Ramos (cell line): ENCODE data around the gene CRELD2.

Source experiments
- in situ Hi-C: fragments of 300-500 bp; cut with MboI; formaldehyde crosslinking; loops from one replicate; pipeline ENCODE4 v1.14.3; 2022; ENCODE audit warnings: low sequenced_read_pairs; ENCODE audit not compliant: unreplicated experiment

CRELD2 gene

DNA sequence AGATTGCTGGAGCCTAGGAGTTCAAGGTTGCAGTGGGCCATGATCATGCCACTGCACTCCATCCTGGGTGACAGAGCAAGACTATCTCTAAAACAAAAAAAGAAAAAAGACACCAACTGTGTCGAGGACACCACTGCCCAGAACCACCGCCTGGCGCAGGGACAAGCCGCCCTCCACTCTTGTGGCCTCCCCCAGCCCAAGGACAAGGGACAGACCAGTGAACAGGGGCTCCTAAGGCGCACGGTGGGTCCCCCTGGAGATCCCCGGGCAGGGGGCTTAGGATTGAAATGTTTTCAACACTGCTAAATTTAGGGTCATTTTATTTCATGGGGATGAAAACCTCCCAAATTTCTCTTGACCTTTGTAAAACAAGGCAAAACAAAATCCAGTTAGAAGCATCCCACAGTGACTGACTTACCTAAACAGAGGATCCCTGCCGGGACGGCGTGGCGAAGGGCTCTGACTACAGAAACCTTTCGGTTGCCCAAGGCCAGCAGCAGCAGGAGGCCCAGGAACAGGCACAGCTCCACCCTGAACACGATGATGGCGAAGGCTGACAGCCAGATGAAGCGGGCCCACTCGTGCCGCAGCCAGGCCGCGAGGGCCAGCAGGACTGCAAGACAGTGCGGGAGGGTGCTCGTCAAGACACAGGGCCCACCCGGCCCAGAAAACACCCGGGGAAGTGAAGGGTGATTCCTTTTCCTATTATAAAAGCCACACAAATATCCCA is 8.8 kb upstream of the CRELD2 start:
- in situ Hi-C loops, result no loop called here

DNA sequence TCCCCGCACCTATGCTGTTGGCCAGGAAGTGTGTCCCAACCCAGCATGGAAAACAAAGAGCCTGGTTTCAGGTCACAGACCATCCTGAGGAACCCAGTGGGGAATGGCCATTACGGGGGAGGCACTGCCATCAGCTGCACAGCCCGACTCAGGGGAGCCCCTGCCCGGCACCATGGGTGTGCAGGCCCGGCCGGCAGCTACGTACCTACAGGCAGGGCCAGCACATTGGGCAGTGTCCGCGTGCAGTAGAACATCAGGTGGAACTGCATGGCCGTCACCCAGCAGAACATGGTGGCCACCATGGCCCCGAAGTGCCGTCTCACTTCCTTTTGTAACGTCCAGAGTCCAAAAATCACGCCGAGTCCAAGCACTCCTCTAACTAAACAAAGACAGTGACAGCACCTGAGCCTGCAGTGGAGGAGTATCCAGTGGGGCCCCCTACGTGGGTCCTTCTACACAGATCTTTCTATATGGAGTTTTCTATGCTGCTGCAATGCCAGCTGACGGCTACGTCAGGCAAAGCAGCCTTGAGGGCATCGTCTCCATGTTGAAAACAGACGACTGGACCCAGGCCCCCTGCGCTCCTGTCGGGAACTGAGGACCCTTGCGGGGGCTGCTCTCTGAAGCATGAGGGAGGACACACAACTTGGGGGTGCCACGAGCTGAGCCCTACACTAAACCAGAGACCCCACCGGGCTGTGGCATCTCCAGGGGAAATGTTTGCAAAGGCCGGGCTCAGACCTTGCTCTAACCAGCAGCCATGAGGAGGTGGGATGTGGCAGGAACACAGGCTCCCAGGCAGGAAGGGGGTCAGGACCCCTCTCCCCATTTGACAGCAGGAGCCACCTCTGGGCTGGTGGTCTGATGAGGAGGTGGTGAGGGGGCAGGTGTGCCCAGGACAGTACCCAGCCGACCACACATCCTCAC is 7.9 kb upstream of the CRELD2 start:
- in situ Hi-C loops, result no loop called here

DNA sequence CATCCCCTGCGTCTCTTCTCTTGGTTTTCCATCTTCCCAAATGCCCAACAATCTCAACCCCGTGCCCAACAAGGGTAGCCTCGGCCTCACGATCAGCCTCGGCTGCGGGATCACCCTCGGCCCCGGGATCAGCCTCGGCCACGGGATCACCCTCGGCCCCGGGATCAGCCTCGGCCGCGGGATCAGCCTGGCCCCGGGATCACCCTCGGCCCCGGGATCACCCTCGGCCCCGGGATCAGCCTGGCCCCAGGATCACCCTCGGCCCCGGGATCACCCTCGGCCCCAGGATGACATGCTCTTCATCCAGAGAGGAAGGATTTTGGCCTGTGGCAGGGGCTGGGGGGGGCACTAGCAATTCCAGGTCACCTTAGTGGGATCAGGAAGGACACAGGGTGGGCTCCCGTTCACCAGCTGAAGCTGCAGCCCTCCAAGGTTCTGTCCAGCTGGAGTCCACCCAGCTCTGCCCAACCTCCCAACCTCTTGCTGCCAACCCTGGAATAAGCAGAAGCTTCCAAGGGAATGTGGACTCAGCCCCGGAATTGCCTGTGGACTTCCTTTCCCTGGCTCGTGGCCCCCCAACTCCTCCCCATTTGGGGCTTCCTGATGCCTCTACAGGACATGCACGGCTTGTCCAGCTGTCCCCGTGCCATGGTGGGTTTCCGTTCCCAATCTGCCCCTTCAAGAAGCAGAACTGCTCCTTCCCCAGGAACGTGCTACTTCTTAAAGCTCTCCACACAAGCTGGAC is 6.4 kb upstream of the CRELD2 start:
- in situ Hi-C loops, result no loop called here

DNA sequence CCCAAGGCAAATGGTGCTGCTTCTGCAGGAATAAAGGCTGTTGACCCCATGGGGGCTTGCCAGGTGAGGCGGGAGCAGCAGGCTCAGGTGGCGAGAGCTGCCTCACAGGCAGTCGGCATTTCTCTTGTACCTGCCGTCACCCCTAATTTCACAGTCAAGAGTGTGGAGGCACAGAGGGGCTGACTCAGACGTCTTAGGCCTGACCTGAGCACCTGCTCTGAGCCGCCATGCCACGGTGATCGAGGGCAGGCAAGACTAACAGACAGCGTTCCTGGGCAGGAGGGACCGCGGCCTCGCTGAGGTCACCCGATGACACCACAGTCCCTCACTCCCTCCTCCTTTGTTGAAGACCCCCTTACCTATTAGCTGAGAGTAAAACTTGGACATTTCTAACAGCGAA is 5.4 kb upstream of the CRELD2 start:
- in situ Hi-C loops, result no loop called here

DNA sequence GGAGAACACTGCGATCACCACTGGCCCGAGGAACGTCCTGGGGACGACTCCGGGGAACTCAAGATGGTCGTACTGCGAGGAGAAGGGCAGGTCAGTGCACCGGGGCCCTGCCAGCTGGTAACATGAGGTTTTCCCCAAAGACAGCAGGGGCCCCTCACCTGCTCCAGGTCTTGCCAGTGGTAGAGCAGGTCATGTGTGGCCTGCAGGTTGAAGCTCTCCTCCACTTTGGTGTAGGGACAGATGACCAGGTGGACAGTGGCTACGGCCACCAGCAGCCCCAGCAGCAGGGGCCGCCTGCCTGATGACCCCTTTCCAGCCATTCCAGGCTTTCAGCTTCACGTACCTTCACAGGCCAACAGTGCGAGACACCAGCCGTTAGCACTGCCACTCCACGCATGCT is 5.0 kb upstream of the CRELD2 start:
- in situ Hi-C loops, result no loop called here

DNA sequence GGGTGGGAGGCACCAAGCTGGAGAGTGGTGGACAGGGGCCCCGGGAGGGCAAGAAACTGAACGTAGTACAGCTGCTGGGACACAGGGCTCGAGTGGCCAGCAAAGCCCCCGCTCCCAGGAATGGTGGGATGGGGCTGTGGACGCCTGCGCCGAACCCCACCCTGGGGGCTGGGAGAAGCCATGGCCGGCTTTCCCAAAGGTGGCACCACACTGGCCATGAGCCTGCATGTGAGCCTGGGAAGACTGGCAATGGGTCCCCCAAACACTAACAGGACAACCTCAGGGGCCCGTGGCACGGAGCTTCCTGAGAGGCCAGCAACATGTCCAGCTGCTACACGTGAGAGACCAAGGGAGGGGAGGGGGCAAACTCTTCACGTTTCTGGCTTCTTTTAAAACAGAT is 4.2 kb upstream of the CRELD2 start:
- in situ Hi-C loops, result no loop called here

DNA sequence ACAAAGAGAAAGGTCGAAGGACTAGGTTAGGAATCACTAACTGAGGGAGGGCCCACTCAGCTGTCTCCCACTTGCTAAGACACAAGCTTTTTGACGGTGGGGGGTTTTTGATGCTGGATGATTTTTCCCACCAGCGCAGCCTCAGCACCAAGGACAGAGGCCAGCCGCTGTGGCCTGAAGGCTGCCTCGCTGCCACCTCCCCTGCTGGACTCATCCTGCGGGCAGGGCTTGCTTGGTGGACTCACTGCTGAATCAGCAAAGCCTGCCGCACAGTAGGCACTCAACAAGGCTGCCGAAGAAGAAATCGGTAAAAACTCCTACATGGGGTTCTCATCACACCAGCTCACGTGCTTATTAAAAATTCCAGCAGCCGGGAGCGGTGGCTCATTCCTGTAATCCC is 2.8 kb upstream of the CRELD2 start:
- in situ Hi-C loops, result no loop called here

DNA sequence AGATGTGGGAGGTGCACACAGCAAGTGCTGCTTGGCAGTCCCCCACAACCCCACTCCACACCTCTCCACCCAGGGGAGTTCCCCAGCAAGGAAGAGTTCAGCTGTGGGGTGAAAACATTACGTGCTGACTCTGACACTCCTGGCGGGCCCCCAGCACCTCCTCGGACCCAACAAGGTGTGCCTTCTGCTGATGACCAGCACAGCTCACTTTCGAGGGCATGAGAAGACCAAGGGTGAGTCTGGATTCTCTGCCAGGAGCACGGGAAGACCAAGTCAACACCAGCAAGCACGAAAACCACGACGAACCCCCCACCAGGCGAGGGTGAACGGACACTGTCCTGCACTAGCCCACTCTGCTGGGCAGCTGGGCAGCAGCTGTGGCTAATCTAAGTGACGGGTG is 1.6 kb upstream of the CRELD2 start:
- in situ Hi-C loops, result no loop called here

DNA sequence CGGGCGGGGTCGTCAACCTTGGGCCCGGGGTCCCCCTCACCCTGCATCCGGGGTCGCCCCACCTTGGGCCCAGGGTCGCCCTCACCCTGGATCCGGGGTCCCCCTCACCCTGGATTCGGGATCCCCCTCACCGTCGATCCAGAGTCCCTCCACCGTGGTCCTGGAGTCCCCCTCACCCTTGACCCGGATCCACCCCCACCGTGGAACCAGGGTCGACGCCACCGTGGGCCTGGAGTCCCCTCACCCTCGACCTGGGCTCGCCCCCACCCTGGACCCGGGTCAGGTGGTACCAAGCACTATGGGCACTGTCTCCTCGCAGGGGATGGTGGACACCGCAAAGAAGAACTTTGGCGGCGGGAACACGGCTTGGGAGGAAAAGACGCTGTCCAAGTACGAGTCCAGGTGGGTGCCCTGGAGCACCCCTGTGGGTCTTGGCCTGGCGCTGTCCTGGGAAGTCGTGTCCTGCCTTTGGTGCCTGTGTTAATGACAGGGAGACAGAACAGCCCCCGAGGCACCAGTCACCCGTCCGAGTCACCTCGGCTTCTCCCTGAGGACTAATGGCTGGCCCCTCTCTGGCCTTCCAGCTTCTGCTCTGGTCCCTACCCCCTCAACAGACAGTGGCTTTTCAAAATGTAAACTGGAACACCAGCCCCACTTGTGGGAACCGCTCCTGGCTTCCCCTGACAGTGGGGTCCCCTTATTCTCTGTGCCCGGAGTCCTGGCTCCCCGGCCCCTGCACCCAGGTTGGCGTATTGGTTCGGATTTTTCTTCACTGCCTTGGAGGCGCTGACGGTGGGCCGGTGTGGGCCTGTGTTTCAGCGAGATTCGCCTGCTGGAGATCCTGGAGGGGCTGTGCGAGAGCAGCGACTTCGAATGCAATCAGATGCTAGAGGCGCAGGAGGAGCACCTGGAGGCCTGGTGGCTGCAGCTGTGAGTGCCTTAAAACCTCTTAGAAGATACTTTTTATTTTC is 762 bp downstream of the CRELD2 start:
- in situ Hi-C loops, result no loop called here

DNA sequence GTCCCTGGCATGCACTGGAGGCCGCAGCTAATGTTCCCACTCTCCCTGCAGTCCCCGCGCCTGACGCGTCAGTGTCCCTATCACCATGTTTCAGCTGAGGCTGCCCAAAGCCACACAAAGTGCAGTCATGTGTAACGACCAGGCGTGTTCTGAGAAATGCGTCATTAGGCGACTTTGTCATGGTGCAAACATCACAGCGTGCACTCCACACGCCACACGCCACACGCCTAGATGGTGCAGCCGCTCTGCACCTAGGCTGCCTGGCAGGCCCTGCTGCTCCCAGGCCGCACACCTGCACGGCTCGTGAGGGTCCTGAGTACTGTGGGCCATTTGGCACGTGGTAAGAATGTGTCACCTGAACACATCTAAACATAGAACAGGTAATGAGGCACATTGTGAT is 2.4 kb downstream of the CRELD2 start:
- in situ Hi-C loops, result no loop called here

DNA sequence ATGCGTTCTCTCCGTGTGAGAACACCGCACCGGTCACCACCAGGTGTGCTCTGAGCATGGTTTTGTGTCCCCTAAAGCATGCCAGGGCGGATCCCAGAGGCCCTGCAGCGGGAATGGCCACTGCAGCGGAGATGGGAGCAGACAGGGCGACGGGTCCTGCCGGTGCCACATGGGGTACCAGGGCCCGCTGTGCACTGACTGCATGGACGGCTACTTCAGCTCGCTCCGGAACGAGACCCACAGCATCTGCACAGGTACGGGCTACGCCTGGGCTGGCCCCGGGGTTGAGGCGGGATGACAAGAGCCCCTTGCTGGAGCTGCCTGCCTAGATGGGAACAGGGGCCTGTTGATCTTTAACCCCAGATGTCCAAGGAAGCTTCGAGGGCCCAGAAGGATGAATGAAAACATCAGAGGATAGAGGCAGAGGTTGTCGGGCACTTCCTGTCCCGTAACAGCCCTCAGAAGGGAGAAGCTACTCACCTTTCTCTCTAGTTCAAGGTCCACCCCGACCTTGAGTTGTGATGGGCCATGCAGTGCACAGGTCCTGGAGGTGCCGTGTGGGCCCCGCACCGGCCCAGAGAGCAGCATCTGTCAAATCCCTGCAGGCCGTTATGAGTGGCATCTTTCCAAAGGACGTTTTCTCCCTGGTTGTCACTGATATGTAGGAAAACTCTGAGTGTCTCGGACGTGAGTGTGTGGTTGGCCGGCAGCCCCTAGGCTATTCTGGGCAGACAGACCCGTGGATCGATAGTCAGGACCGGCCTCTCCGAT is 3.3 kb downstream of the CRELD2 start:
- in situ Hi-C loops, result no loop called here

DNA sequence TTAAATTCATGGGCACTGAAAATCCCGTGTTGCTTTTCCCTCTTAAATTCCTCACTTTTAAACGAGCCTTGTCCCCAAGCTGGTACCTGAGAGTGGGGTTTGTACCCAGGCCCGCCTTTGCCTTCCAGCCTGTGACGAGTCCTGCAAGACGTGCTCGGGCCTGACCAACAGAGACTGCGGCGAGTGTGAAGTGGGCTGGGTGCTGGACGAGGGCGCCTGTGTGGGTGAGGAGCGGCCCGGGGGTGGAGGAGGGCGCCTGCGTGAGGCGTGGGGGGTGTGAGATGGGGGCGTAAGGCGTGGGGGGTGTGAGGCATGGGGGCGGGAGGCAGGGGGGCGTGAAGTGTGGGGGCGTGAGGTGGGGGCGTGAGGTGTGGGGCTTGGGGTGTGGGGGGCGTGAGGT is 4.0 kb downstream of the CRELD2 start:
- in situ Hi-C loops, result no loop called here

DNA sequence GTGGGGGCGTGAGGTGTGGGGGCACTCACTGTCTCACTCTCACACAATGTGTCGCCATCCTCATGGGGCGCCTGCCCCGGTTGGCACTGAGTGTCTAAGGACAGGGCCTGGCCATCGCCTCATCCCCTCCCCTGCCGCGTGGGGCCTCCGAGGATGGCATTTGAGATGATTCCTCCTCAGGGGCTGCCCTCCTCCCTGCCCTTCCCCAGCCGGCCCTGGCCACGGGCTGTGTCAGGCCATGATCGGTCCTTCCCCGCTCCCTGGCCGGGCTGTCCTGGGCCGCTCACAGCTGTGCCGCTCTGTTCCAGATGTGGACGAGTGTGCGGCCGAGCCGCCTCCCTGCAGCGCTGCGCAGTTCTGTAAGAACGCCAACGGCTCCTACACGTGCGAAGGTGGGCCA is 4.5 kb downstream of the CRELD2 start:
- in situ Hi-C loops, result no loop called here

DNA sequence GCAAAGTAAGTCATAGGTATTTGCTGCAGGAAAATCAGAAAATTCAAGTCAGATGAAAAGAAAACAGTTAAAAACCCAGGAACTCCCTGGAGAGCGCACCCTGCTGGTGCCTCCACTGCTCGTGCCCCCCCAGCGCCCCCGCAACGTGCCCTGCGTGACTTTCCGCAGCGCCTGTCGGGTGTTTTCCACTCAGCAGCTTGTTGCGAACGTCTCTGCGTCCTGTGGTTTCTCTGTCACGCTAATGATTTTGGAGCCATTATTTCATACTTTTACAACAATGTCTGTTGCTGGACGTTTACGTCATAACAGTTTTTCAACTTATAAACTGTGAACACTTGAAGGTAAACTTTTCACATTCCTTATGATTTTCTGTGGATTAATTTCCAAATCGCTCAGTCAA is 5.0 kb downstream of the CRELD2 start:
- in situ Hi-C loops, result no loop called here

DNA sequence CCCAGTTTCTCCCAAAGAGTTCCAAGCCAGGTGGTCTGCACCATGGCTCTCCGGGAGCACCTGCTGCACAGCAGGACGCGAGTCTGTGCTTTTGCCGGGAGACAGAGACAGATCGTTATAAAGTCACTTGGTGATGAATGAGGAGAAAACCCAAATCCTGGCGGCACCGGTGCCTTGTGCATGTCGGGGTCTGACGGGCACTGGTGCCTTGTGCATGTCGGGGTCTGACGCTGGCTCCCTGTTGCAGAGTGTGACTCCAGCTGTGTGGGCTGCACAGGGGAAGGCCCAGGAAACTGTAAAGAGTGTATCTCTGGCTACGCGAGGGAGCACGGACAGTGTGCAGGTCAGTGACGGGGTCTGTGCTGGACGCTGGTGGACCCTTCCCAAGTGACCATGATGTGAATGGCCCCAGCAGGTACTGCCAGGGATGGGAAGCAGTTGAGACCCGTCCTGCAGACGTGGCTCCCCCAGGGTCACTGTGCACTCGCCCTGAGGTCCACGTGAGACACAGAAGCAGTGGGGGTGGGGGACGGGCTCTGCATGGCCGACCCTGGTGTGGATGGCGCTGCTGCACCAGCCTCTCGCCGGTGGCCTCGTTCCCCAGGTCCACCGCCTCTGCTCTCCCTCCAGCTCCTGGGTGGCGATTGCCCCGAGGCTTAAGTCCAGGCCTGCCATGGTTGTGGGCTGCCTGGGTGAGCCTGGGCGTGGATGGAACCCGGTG is 5.8 kb downstream of the CRELD2 start:
- in situ Hi-C loops, result no loop called here

DNA sequence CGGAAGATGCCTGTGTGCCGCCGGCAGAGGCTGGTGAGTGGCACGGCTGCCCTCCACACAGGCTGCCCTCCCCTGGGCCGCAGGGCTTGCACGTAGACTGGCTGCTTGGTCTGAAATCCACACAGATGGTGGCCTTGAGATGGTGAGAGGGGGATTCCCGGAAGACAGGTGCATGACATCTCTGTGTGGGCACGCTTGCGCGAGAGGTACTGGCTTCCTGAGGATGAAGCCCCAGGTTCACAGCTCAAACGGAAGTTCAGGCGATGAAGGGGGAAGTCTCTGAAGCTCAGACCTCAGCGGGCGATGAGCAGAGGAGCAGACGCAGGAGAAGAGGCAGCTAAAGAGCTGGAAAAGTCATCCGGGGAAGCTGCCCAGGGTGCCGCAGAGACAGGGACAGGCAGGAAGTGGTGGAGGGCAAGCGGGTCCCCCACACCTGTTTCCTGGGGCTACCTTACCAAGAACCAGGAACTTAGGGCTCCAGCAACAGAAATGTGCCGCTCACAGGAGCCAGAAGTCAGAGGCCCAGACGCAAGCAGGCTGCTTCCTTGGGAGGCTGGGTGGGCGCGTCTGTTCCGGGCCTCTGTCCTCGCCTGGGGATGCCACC is 7.2 kb downstream of the CRELD2 start:
- in situ Hi-C loops, result no loop called here

DNA sequence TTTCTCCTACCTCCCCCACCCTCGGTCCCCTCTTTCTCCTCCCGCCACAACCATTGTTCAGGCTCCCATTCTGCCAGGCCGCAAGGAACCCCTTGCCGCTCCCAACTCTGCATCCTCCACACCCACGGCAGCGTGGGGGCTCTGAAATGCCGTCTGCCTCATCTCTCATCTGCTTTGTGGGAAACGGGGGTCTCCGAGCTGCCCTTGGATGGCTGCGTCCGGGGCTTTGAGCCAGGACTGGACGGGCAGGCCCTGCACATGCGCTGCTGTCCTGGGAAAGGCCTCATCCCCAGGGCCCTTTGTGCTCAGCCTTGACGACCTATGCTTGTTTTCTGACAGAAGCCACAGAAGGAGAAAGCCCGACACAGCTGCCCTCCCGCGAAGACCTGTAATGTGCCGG is 8.5 kb downstream of the CRELD2 start:
- in situ Hi-C loops, result no loop called here
